Measurements from ENCODE around the gene ORC5.

ORC5 gene

GRCh38 chr7:104124893-104125477 is 82.8 kb downstream of the ORC5 start:
- no peak for DNase-seq (ENCODE audit: low spot score)

DNA sequence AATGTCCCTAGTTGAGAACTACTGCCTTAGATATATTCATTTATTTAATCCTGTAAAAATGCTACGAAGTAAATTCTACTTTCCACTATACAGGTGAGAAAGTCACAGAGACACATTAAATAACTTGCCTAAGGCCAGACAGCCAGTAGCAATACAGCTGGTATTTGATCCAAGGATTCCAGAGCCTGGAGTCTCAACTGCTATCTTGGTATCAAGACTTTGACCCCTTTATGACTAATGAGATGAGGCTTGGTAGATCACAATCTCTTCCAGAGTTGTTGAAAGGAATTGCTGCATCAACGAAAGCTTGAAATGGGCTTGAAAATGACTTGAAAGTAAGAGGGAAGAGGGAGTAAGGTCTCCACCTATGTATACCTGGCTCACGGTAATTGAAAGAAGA is 83.3 kb downstream of the ORC5 start:
- DNase-seq (ENCODE audit: low spot score), result no peak

DNA sequence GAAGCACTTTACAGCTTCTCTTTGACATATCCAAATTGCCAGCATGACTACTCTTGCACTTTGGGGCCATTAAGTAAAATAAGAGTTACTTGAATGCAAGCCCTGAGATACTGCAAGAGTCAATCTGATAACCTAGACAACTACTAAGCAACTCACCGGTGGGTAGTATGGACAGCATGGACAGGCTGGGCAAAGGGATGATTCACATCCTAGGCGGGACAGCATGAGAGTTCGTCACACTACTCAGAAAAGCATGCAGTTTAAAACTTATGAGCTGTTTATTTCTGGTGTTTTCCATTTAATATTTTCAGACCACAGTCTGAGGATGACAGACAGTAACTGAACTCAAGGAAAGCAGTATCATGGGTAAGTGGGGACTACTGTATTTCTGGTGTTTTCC is 84.0 kb downstream of the ORC5 start:
- DNase-seq (ENCODE audit: low spot score), result peak; percentile 11

DNA sequence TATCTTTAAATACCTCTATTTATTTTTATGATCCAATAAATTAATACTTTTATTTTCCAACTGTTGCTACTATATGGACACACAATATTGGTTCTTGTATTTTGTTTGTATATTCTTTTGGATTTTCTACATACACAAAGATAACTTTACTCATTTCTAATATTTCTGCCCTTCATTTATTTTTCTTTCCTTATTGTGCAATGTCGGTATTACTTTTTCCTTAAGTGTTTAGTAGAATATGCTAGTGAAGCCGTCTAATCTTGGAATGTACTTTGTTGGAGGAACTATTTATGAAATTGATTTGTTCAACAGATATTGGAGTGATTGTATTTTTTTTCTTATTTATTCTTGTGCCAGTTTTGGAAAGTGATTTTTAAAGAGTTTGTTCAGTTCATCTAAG is 94.0 kb downstream of the ORC5 start:
- DNase-seq (ENCODE audit: low spot score), result no peak

- no peak for DNase-seq (ENCODE audit: low spot score)
Observed at GRCh38 chr7:104112623-104113022, 95.2 kb downstream of the ORC5 start.

DNA sequence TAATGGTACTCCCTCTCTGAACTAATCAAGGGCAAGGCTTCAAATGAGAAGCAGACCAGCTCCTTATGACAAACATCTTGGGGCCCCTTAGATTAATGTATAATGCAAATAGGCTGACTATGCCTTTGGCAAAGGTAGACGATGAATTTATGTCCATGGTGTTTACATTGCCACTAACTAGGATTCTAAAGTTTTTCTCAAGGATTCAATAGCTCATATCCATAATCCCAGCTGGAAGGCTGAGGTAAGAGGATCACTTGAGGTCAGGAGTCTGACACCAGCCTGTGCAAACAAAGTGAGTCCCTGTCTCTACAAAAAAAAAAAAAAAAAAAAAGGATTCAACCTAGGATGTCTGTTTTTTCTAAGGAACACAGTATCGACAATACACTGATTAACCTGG is 96.5 kb downstream of the ORC5 start:
- DNase-seq (ENCODE audit: low spot score), result no peak

- no peak for DNase-seq (ENCODE audit: low spot score)
Observed at GRCh38 chr7:104106108-104106905, 101.5 kb downstream of the ORC5 start.

DNA sequence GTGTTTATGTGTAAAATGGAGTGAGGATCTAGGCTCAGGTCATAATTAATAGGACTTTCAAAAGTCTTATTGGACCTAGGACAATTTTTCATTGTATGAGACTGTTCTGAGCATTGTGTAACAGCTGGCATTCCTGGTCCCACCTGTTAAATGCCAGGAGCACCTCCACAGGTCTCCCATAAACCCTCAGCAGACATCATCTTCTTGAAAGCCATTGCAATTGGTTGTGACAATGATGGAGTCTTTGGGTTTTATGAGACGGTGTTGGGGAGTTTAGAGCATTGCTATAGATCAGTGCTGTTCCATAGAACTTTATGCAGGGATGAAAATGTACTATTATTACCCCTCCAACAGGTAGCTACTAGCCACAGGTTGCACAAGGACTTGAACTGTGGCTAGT is 108.9 kb downstream of the ORC5 start:
- no peak for DNase-seq (ENCODE audit: low spot score)

- DNase-seq (ENCODE audit: low spot score), result no peak
Observed at GRCh38 chr7:104096683-104097082, 111.1 kb downstream of the ORC5 start.

DNA sequence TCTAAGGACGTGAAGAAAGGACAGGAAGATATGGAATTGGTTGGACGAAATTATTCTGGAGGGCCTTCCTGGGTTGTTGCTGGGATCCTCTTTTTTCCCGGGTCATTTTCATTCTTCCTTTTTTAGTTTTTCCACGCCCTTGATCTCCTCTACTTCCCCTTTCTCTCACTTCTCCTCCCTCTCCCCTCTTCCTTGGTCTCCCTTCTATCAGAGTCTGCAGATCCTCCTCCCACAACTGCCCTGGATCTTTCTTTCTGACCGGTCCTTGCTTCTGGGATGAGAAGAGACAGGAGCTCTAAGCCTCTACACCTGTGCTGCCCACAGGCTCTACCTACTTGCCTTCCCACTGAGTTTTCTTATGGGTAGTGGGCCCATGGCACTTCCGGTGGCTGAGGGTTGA is 114.7 kb downstream of the ORC5 start:
- DNase-seq (ENCODE audit: low spot score), result no peak

DNA sequence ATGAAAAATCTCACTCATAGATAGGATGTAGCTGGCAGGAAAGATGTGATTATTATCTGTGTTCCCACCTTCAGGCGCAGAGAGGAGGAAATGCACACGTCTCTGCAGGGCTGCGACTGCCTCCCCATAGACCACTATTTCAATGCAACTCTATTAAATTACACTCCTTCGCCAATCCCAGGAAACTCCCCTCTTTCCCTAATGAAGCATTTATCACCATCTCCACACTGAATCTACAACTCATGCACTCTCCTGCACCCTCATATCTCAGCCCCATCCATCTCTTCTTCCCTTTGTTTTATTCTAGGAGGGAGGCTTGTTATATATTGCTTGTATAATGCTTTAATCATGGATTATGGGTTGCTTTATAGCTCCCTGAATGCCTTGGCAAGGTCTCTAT is 116.6 kb downstream of the ORC5 start:
- DNase-seq (ENCODE audit: low spot score), result no peak

- DNase-seq (ENCODE audit: low spot score), result no peak
Observed at GRCh38 chr7:104089612-104090011, 118.2 kb downstream of the ORC5 start.

- DNase-seq (ENCODE audit: low spot score), result no peak
Observed at GRCh38 chr7:104089061-104089460, 118.8 kb downstream of the ORC5 start.
